Measurements from ENCODE around the gene HES1. TPM values are rescaled to one million over a fixed set of nuclear protein-coding genes. Genes with fewer than 3 reads are reported as not detected.

The HES1 gene
- polyA plus RNA-seq, 1 donor (not counting 4 experiments of a cell fraction or from before 2014, with no cell fraction given), result 138 TPM

GRCh38 chr3:194156095-194156494 lies 20.1 kb downstream of the HES1 start:
- no peaks in the 10 kb centered on the region for H3K36me3 ChIP-seq (ENCODE audit: control insufficient read depth in 2 of 2, extremely low read depth in 1 of 2, insufficient read depth in 2 of 2, low read length in 2 of 2)
- H3K27me3 ChIP-seq (ENCODE audit: control insufficient read depth, extremely low read depth, insufficient read depth, low read length), result no peaks in the 10 kb centered on the region
- no peaks in the 10 kb centered on the region for H3K79me2 ChIP-seq (ENCODE audit: control insufficient read depth, insufficient read depth, low read length)
- H3K9me1 ChIP-seq (ENCODE audit: control insufficient read depth, extremely low read depth, insufficient read depth, low read length), result no peaks in the 10 kb centered on the region
- no peak overlapping the region for H3K4me2 ChIP-seq (ENCODE audit: control insufficient read depth, extremely low read depth, insufficient read depth, low read depth, low read length)
- H4K20me1 ChIP-seq (ENCODE audit: control insufficient read depth, extremely low read depth, insufficient read depth, low read length), result no peaks in the 10 kb centered on the region
- no peak overlapping the region for H3K4me3 ChIP-seq (ENCODE audit: control insufficient read depth in 2 of 3, extremely low read depth in 1 of 3, insufficient read depth in 2 of 3, low read depth in 1 of 3, low read length in 3 of 3)
- TF ChIP-seq CTCF (optimal IDR thresholded peaks at IDR 0.05 in 1 of 3, IDR thresholded peaks at IDR 0.05 in 1 of 3, conservative IDR thresholded peaks at IDR 0.05 in 1 of 3; ENCODE audit: extremely low read depth in 1 of 3, insufficient read depth in 2 of 3, low read length in 3 of 3) (no peak), EZH2 (IDR thresholded peaks at IDR 0.05; ENCODE audit: low read length) (no peak)
- H3K4me1 ChIP-seq (ENCODE audit: control insufficient read depth, extremely low read depth, insufficient read depth, low read length), result peaks cover 17% of the 10 kb centered on the region
- H3K9ac ChIP-seq (ENCODE audit: control insufficient read depth, extremely low read depth, insufficient read depth, low read length), result no peak overlapping the region
- peaks cover 3% of the 10 kb centered on the region for H3K9me3 ChIP-seq (ENCODE audit: control insufficient read depth, low read depth, low read length)
- FAIRE-seq, result no peak
- DNase-seq (ENCODE audit: low read depth, low spot score), result no peak
- no peak overlapping the region for H3K27ac ChIP-seq (ENCODE audit: control insufficient read depth, insufficient read depth, low read length)
- dilution Hi-C loops (cut with MboI; ENCODE audit: extremely low pct_ligation_motif_present, low sequenced_read_pairs), result loop anchor here (25.0 kb wide), 1 partner anchor 156 kb away; no protein-coding TSS in a partner anchor
- H2AFZ ChIP-seq (ENCODE audit: control insufficient read depth, low read length), result no peak overlapping the region

GRCh38 chr3:194158942-194159439 lies 23.0 kb downstream of the HES1 start:
- TF ChIP-seq EZH2 (IDR thresholded peaks at IDR 0.05; ENCODE audit: low read length), result no peak
- no peak for TF ChIP-seq CTCF (optimal IDR thresholded peaks at IDR 0.05 in 1 of 3, IDR thresholded peaks at IDR 0.05 in 1 of 3, conservative IDR thresholded peaks at IDR 0.05 in 1 of 3; ENCODE audit: extremely low read depth in 1 of 3, insufficient read depth in 2 of 3, low read length in 3 of 3)
- H3K27me3 ChIP-seq (ENCODE audit: control insufficient read depth, extremely low read depth, insufficient read depth, low read length), result no peaks in the 10 kb centered on the region
- no peak overlapping the region for H3K4me2 ChIP-seq (ENCODE audit: control insufficient read depth, extremely low read depth, insufficient read depth, low read depth, low read length)
- H3K4me1 ChIP-seq (ENCODE audit: control insufficient read depth, extremely low read depth, insufficient read depth, low read length), result peaks cover 23% of the 10 kb centered on the region
- H4K20me1 ChIP-seq (ENCODE audit: control insufficient read depth, extremely low read depth, insufficient read depth, low read length), result no peaks in the 10 kb centered on the region
- H2AFZ ChIP-seq (ENCODE audit: control insufficient read depth, low read length), result no peak overlapping the region
- no peak overlapping the region for H3K4me3 ChIP-seq (ENCODE audit: control insufficient read depth in 2 of 3, extremely low read depth in 1 of 3, insufficient read depth in 2 of 3, low read depth in 1 of 3, low read length in 3 of 3)
- H3K79me2 ChIP-seq (ENCODE audit: control insufficient read depth, insufficient read depth, low read length), result no peaks in the 10 kb centered on the region
- FAIRE-seq, result peak; percentile 78
- DNase-seq (ENCODE audit: low read depth, low spot score), result no peak
- peak overlapping the region; percentile 12 for H3K27ac ChIP-seq (ENCODE audit: control insufficient read depth, insufficient read depth, low read length)
- dilution Hi-C loops (cut with MboI; ENCODE audit: extremely low pct_ligation_motif_present, low sequenced_read_pairs), result loop anchor here (25.0 kb wide), 1 partner anchor 153 kb away; no protein-coding TSS in a partner anchor
- no peaks in the 10 kb centered on the region for H3K9me1 ChIP-seq (ENCODE audit: control insufficient read depth, extremely low read depth, insufficient read depth, low read length)
- no peaks in the 10 kb centered on the region for H3K36me3 ChIP-seq (ENCODE audit: control insufficient read depth in 2 of 2, extremely low read depth in 1 of 2, insufficient read depth in 2 of 2, low read length in 2 of 2)
- no peak overlapping the region for H3K9ac ChIP-seq (ENCODE audit: control insufficient read depth, extremely low read depth, insufficient read depth, low read length)
- H3K9me3 ChIP-seq (ENCODE audit: control insufficient read depth, low read depth, low read length), result peaks cover 3% of the 10 kb centered on the region

All from keratinocyte (primary cell).